Smooth muscle cell (in vitro differentiated cells): Measurements from ENCODE around the gene AURKA. TPM values are rescaled to one million over a fixed set of nuclear protein-coding genes. Genes with fewer than 3 reads are reported as not detected.

Source experiments
- DNase-seq: peaks from one replicate; lab custom pipeline; 2025; ENCODE audit not compliant: unreplicated experiment; lab: John Stamatoyannopoulos, UW
- H2AFZ ChIP-seq: fragments of 200-600 bp; sonication (generic); 2 replicates; pipeline ENCODE4 v1.6.0; 2016; ENCODE audit warnings: antibody characterized with exemption, low read depth, mild to moderate bottlenecking
- H3F3A ChIP-seq: fragments of 200-600 bp; sonication (generic); 2 replicates; pipeline ENCODE4 v1.6.0; 2017; ENCODE audit warnings: antibody characterized with exemption, low read depth
- H3K27ac ChIP-seq: fragments of 200-600 bp; sonication (generic); 2 replicates; pipeline ENCODE4 v1.5.1; 2016; ENCODE audit warnings: low read depth, mild to moderate bottlenecking
- H3K27me3 ChIP-seq: fragments of 200-600 bp; sonication (generic); 2 replicates; pipeline ENCODE4 v1.6.1; 2016; ENCODE audit warnings: low read depth, mild to moderate bottlenecking
- H3K36me3 ChIP-seq: fragments of 200-600 bp; sonication (generic); 2 replicates; pipeline ENCODE4 v1.5.1; 2016; ENCODE audit warnings: low read depth
- H3K4me1 ChIP-seq: fragments of 200-600 bp; sonication (generic); 2 replicates; pipeline ENCODE4 v1.5.1; 2016; ENCODE audit warnings: low read depth
- H3K4me2 ChIP-seq: fragments of 200-600 bp; sonication (generic); 2 replicates; pipeline ENCODE4 v1.6.0; 2016; ENCODE audit warnings: mild to moderate bottlenecking
- H3K4me3 ChIP-seq: fragments of 200-600 bp; sonication (generic); 2 replicates; pipeline ENCODE4 v1.5.1; 2016; ENCODE audit warnings: mild to moderate bottlenecking
- H3K79me2 ChIP-seq: fragments of 200-600 bp; sonication (generic); 2 replicates; pipeline ENCODE4 v1.6.0; 2016; ENCODE audit warnings: low read depth, mild to moderate bottlenecking
- H3K9ac ChIP-seq: fragments of 200-600 bp; sonication (generic); 2 replicates; pipeline ENCODE4 v1.6.0; 2016; ENCODE audit warnings: low read depth
- H3K9me3 ChIP-seq: fragments of 200-600 bp; sonication (generic); replicated peaks from 2 replicates; pipeline ENCODE4 v1.5.1; 2016; ENCODE audit warnings: low read depth
- H4K20me1 ChIP-seq: fragments of 200-600 bp; sonication (generic); 2 replicates; pipeline ENCODE4 v1.6.0; 2016; ENCODE audit warnings: low read depth
- CTCF ChIP-seq: fragments of 200-600 bp; sonication (generic); IDR thresholded peaks from 2 replicates; pipeline ENCODE4 v1.5.1; 2017; ENCODE audit warnings: borderline replicate concordance, mild to moderate bottlenecking, antibody characterized with exemption; ENCODE audit not compliant: insufficient read depth, poor library complexity, severe bottlenecking
- WGBS: methylation state at CpG from one replicate; pipeline ENCODE4 v1.1.7; 2016; ENCODE audit warnings: low lambda C conversion rate; 5-methylcytosine and 5-hydroxymethylcytosine counted together
- polyA plus RNA-seq: library from polyadenylated mRNA; unstranded; fragments of >200 nt; fragmentation: Nextera tagmentation; extraction: Ambion mirVana; gene quantifications from 2 replicates; pipeline ENCODE4 v1.2.1, GENCODE V29; 2016
- total RNA-seq: library from RNA; depleted of rRNA; stranded (reverse); fragments of >200 nt; gene quantifications from 2 replicates; pipeline ENCODE4 v1.2.3, GENCODE V29; 2014

Gene AURKA
- total and polyA plus RNA-seq, 2 experiments from 2014 or later = 12.7 to 13.9 TPM

DNA sequence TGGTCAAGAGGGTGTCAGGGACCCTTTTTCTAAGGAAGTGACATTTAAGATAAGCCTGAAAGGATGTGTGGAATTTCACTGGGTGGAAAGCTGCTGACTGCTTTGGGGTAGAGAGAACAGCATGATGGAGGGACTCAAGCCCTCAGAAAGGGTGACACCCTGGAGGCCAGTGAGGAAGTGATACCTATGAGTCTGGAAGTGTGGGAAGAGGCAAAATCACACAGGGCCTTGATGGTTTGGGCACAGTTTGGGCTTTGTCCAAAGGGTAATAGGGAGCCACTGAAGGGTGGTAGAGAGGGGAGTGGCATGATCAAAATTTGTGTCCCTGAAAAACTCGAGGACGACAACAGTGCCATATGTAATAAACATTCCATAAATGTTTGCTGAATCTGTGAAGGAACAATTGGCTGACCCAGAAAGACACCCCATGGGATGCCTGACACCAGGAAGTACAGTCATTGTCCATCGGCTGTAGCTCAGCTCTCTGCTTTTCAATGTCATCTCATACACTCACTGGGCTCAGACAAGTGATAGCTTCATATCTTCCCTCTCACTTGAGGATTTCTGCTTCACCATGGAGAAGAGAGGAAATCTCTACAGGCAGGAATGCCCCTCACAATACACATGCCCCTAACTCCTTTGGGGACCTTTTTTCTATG lies 41.3 kb upstream of the AURKA start:
- no peak overlapping the region for H3K4me2 ChIP-seq
- H4K20me1 ChIP-seq = no peaks in the 10 kb centered on the region
- DNase-seq = no peak
- H3K4me3 ChIP-seq = no peak overlapping the region
- no peak overlapping the region for H3K9ac ChIP-seq
- H2AFZ ChIP-seq = no peak overlapping the region
- H3F3A ChIP-seq = peaks cover 1% of the 10 kb centered on the region
- H3K27me3 ChIP-seq = no peaks in the 10 kb centered on the region
- no peaks in the 10 kb centered on the region for H3K79me2 ChIP-seq
- H3K27ac ChIP-seq = peak overlapping the region; percentile 13
- no peaks in the 10 kb centered on the region for H3K4me1 ChIP-seq
- H3K9me3 ChIP-seq = no peaks in the 10 kb centered on the region
- H3K36me3 ChIP-seq = no peaks in the 10 kb centered on the region
- TF ChIP-seq CTCF = no peak
- WGBS = 89% methylated on average over 3 of the region's 3 CpGs

GRCh38 chr20:56431471-56431870 lies 39.5 kb upstream of the AURKA start:
- Histone ChIP-seq H3F3A (no peaks in the 10 kb centered on the region), H3K27ac (no peak overlapping the region), H3K9ac (no peak overlapping the region), H3K79me2 (no peaks in the 10 kb centered on the region), H3K4me1 (no peaks in the 10 kb centered on the region), H3K9me3 (no peaks in the 10 kb centered on the region), H3K4me3 (no peak overlapping the region), H4K20me1 (no peaks in the 10 kb centered on the region), H3K27me3 (no peaks in the 10 kb centered on the region), H3K4me2 (no peak overlapping the region), H2AFZ (no peak overlapping the region), H3K36me3 (no peaks in the 10 kb centered on the region)
- WGBS = 89% methylated on average over 3 of the region's 3 CpGs
- DNase-seq = no peak
- TF ChIP-seq CTCF = no peak

GRCh38 chr20:56430957-56431356 lies 38.9 kb upstream of the AURKA start:
- Histone ChIP-seq H3K9me3 (no peaks in the 10 kb centered on the region), H3K36me3 (no peaks in the 10 kb centered on the region), H2AFZ (no peak overlapping the region), H3K4me1 (no peaks in the 10 kb centered on the region), H3K27me3 (no peaks in the 10 kb centered on the region), H3K4me3 (no peak overlapping the region), H3K79me2 (no peaks in the 10 kb centered on the region), H3K27ac (no peak overlapping the region), H3K4me2 (no peak overlapping the region), H3F3A (no peaks in the 10 kb centered on the region), H4K20me1 (no peaks in the 10 kb centered on the region), H3K9ac (no peak overlapping the region)
- DNase-seq = no peak
- WGBS = 80% methylated on average over 1 of the region's 1 CpG
- no peak for TF ChIP-seq CTCF

DNA sequence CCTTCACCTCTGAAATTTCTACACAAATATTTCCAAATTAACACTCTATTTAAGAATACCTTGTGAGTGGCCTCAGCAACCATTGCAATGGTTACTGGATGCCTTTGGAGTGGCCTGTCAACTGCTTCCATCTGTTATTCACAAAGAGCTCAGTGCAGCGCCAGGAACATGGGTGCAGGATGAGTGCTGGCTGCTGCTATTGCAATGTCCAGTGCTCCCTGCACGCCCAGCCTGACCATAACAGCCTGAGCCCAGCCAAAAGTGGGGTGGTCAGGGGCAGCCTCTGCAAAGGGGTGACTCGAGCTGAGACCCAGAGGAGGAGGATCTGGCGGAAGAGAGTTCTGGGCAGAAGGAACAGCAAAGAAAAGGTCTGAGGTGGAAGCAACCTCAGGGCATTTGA lies 38.4 kb upstream of the AURKA start:
- Histone ChIP-seq H3K4me3 (no peak overlapping the region), H3K4me1 (no peaks in the 10 kb centered on the region), H3K79me2 (no peaks in the 10 kb centered on the region), H3K9ac (no peak overlapping the region), H3F3A (no peaks in the 10 kb centered on the region), H3K27me3 (no peaks in the 10 kb centered on the region), H4K20me1 (no peaks in the 10 kb centered on the region), H2AFZ (no peak overlapping the region), H3K9me3 (no peaks in the 10 kb centered on the region), H3K4me2 (no peak overlapping the region), H3K27ac (no peak overlapping the region), H3K36me3 (no peaks in the 10 kb centered on the region)
- WGBS = 70% methylated on average over 4 of the region's 4 CpGs
- no peak for TF ChIP-seq CTCF
- no peak for DNase-seq
